Spleen (tissue), 11 donors: ENCODE data around the gene CLBA1. TPM values are rescaled to one million over a fixed set of nuclear protein-coding genes. Genes with fewer than 3 reads are reported as not detected.
A peak's percentile ranks its signal among the peaks of the same experiment; 100 is the strongest.

Source experiments
- DNase-seq: peaks from one replicate; pipeline ENCODE4 v3.0.0-alpha.2; 2020
- H3K27ac ChIP-seq, 8 donors: fragments of 200-600 bp; sonication (generic) in 7 of 8; 1 replicate in 4 of 8; 2 replicates in 4 of 8; pipeline versions ENCODE4 v1.5.0 to v1.8.0; 2016 to 2021; ENCODE audit warnings: inconsistent platforms in 4 of 8, mild to moderate bottlenecking in 4 of 8, moderate library complexity in 1 of 8
- H3K27me3 ChIP-seq, 7 donors: fragments of 200-600 bp; sonication (generic) in 6 of 7; replicated peaks in 1 of 7; 1 replicate in 4 of 7; 2 replicates in 3 of 7; pipeline versions ENCODE4 v1.5.0 to v1.8.0; 2016 to 2021; ENCODE audit warnings: inconsistent platforms in 3 of 7, mild to moderate bottlenecking in 1 of 7
- H3K36me3 ChIP-seq, 6 donors: fragments of 200-600 bp; sonication (generic) in 5 of 6; 1 replicate in 4 of 6; 2 replicates in 2 of 6; pipeline versions ENCODE4 v1.5.0 to v1.8.0; 2016 to 2021; ENCODE audit warnings: inconsistent platforms in 2 of 6
- H3K4me1 ChIP-seq, 6 donors: fragments of 200-600 bp; sonication (generic) in 5 of 6; 1 replicate in 3 of 6; 2 replicates in 3 of 6; pipeline versions ENCODE4 v1.5.0 to v1.8.0; 2016 to 2021; ENCODE audit warnings: inconsistent platforms in 3 of 6
- H3K4me3 ChIP-seq, 8 donors: fragments of 200-600 bp; sonication (generic) in 7 of 8; 1 replicate in 4 of 8; 2 replicates in 4 of 8; pipeline versions ENCODE4 v1.5.0 to v1.8.0; 2016 to 2021; ENCODE audit warnings: inconsistent platforms in 4 of 8, mild to moderate bottlenecking in 4 of 8, moderate library complexity in 2 of 8
- H3K9me3 ChIP-seq, 8 donors: fragments of 200-600 bp; sonication (generic) in 7 of 8; 1 replicate in 4 of 8; 2 replicates in 4 of 8; pipeline versions ENCODE4 v1.5.0 to v1.8.0; 2016 to 2021; ENCODE audit warnings: inconsistent platforms in 4 of 8
- CTCF ChIP-seq, 11 experiments: fragments of 200-600 bp in 7 of 11; fragments of 450-650 bp in 4 of 11; sonication (generic) in 4 of 11; IDR thresholded peaks in 8 of 11; conservative IDR thresholded peaks in 3 of 11; 1 replicate in 7 of 11; 2 replicates in 4 of 11; pipeline versions ENCODE4 v1.4.0 to v1.8.0; 2016 to 2021; ENCODE audit warnings: antibody characterized with exemption in 11 of 11, inconsistent platforms in 4 of 11, mild to moderate bottlenecking in 1 of 11
- POLR2A ChIP-seq, 3 donors: fragments of 450-650 bp; IDR thresholded peaks; one replicate each; pipeline ENCODE4 v1.5.1; 2017; ENCODE audit warnings: antibody characterized with exemption in 3 of 3, mild to moderate bottlenecking in 1 of 3
- POLR2AphosphoS5 ChIP-seq, 3 donors: sonication (generic); formaldehyde crosslinking; IDR thresholded peaks; one replicate each; pipeline ENCODE4 v1.5.1; 2017; ENCODE audit warnings: antibody characterized with exemption in 3 of 3
- WGBS, 5 donors: extraction: QIAGEN DNeasy Blood & Tissue Kit in 3 of 5; methylation state at CpG; one replicate each; pipeline versions ENCODE4 v1.1.5 to v1.1.7; 2013 to 2018; 5-methylcytosine and 5-hydroxymethylcytosine counted together
- intact Hi-C: fragments of 100-400 bp; cut with DNase I; formaldehyde crosslinking; loops from one replicate; pipeline ENCODE4 v1.15.0; 2023; ENCODE audit warnings: low total_unique reads
- polyA plus RNA-seq, 3 donors: library from polyadenylated mRNA; stranded (reverse); fragments of 200-250 nt; gene quantifications; one replicate each; pipeline ENCODE4 v1.2.1, GENCODE V29; 2013
- total RNA-seq, 7 donors: library from RNA; depleted of rRNA in 3 of 7; stranded (reverse); fragments of >200 nt in 3 of 7; fragmentation: NEBNext Ultra II Directional in 4 of 7; extraction: Animal tissue kit (Norgen Biotek cat#: 25700) in 4 of 7; gene quantifications; one replicate each; pipeline versions ENCODE4 v1.1.0 to v1.2.1, GENCODE V29; 2016 to 2021
- donor health status: healthy with polysubstance abuse.
- donor health status: DM: no; HTN: no; CAD: no; lungs with moderate emphysema.
- donor health status: DM: no; HTN: no; CAD: no.
- donor health status: Bipolar disorder and iron deficiency.
- donor health status: healthy.
- donor health status: DM: no; HTN: no; CAD: no.
- donor health status: DM: yes; HTN: yes; CAD: no.

Gene CLBA1
- total and polyA plus RNA-seq, 10 donors, result 1.7 to 4.3 (median 3.7) TPM

GRCh38 chr14:104996483-104996882 lies 10.9 kb downstream of the CLBA1 start:
- 93 to 96% (median 95%) methylated on average over 13 of the region's 13 CpGs for WGBS, 5 donors

GRCh38 chr14:104998801-104999200 lies 13.2 kb downstream of the CLBA1 start:
- DNase-seq, result no peak
- Histone ChIP-seq H3K9me3 (peaks cover 0 to 5% (median 0%) of the 10 kb centered on the region in 8 donors), H3K4me1 (no peaks in the 10 kb centered on the region), H3K27me3 (no peaks in the 10 kb centered on the region), H3K4me3 (no peak overlapping the region), H3K36me3 (peaks cover 0 to 27% (median 0%) of the 10 kb centered on the region in 6 donors), H3K27ac (no peak overlapping the region)
- WGBS, 5 donors, result 79 to 96% (median 90%) methylated on average over 4 to 5 of the region's 5 CpGs
- TF ChIP-seq POLR2A (IDR thresholded peaks at IDR 0.05) (no peak), POLR2AphosphoS5 (IDR thresholded peaks at IDR 0.05) (no peak), CTCF (IDR thresholded peaks at IDR 0.05 in 8 of 11, conservative IDR thresholded peaks at IDR 0.05 in 3 of 11) (no peak)
- intact Hi-C loops, result no loop called here

More at GRCh38 chr14:104996483-104996882, 10.9 kb downstream of the CLBA1 start:
- Histone ChIP-seq H3K27me3 (no peaks in the 10 kb centered on the region), H3K4me1 (no peaks in the 10 kb centered on the region), H3K27ac (no peak overlapping the region), H3K36me3 (peaks cover 0 to 43% (median 3%) of the 10 kb centered on the region in 6 donors), H3K4me3 (no peak overlapping the region), H3K9me3 (peaks cover 0 to 5% (median 0%) of the 10 kb centered on the region in 8 donors)
- no peak for TF ChIP-seq POLR2AphosphoS5 (IDR thresholded peaks at IDR 0.05)
- no peak for DNase-seq
- intact Hi-C loops, result no loop called here

GRCh38 chr14:104999361-104999760 lies 13.8 kb downstream of the CLBA1 start:
- H3K4me1 ChIP-seq, result no peaks in the 10 kb centered on the region

GRCh38 chr14:105005329-105005928 lies 19.8 kb downstream of the CLBA1 start:
- peak in 1 of 3 donors; percentile 13 for TF ChIP-seq POLR2AphosphoS5 (IDR thresholded peaks at IDR 0.05)
- TF ChIP-seq CTCF (IDR thresholded peaks at IDR 0.05 in 8 of 11, conservative IDR thresholded peaks at IDR 0.05 in 3 of 11), result no peak
- intact Hi-C loops, result no loop called here
- no peaks in the 10 kb centered on the region for H3K9me3 ChIP-seq
- H3K36me3 ChIP-seq, result peaks cover 0 to 46% (median 24%) of the 10 kb centered on the region in 6 donors
- no peaks in the 10 kb centered on the region for H3K4me1 ChIP-seq
- no peak overlapping the region for H3K27ac ChIP-seq
- DNase-seq, result peak; percentile 61
- WGBS, 5 donors, result 86 to 90% (median 88%) methylated on average over 9 to 20 of the region's 20 CpGs
- H3K27me3 ChIP-seq, result no peaks in the 10 kb centered on the region
- H3K4me3 ChIP-seq, result no peak overlapping the region

More at GRCh38 chr14:104999361-104999760, 13.8 kb downstream of the CLBA1 start:
- no peak overlapping the region for H3K27ac ChIP-seq
- TF ChIP-seq CTCF (IDR thresholded peaks at IDR 0.05 in 8 of 11, conservative IDR thresholded peaks at IDR 0.05 in 3 of 11) (no peak), POLR2AphosphoS5 (IDR thresholded peaks at IDR 0.05) (peak in 1 of 3 donors; percentile 30)
- H3K9me3 ChIP-seq, result peaks cover 0 to 5% (median 0%) of the 10 kb centered on the region in 8 donors
- 67 to 100% (median 82%) methylated on average over 3 of the region's 3 CpGs for WGBS, 5 donors
- peaks cover 0 to 22% (median 0%) of the 10 kb centered on the region in 6 donors for H3K36me3 ChIP-seq
- peak; percentile 61 for DNase-seq
- intact Hi-C loops, result no loop called here
- no peak overlapping the region for H3K4me3 ChIP-seq
- no peaks in the 10 kb centered on the region for H3K27me3 ChIP-seq
